GM13977 (cell line): ENCODE results near the gene ACAD11.

Experiments used
- DNase-seq: peaks from one replicate; pipeline ENCODE4 v3.0.0; 2012; ENCODE audit warnings: low spot score
- CTCF ChIP-seq: IDR thresholded peaks from 2 replicates; pipeline ENCODE4 v1.5.1; 2012; ENCODE audit warnings: mild to moderate bottlenecking, control low read depth; ENCODE audit not compliant: insufficient read depth; ENCODE audit errors: extremely low read depth, missing control alignments
- in situ Hi-C: fragments of 300-500 bp; cut with MboI; formaldehyde crosslinking; loops from one replicate; pipeline ENCODE4 v1.12.0; 2022; ENCODE audit warnings: low sequenced_read_pairs, low pct_unique_long_range_greater_than_20kb, mixed read lengths, inconsistent platforms; ENCODE audit not compliant: unreplicated experiment

The ACAD11 gene

GRCh38 chr3:132661101-132661500 is 1.5 kb upstream of the ACAD11 start:
- TF ChIP-seq CTCF, result no peak
- in situ Hi-C loops, result no loop called here
- peak; percentile 14 for DNase-seq

- no peak for TF ChIP-seq CTCF
- in situ Hi-C loops, result no loop called here
- no peak for DNase-seq
These were observed 1.1 kb upstream of the ACAD11 start for GRCh38 chr3:132660811-132661070.

GRCh38 chr3:132660052-132660810 is 622 bp upstream of the ACAD11 start, which contains the start of gene UBA5:
Gene UBA5 (plus strand): TSS chr3:132660329. CDS start chr3:132660538, 209 bp downstream.
- DNase-seq, result peak; percentile 84
- TF ChIP-seq CTCF, result no peak
- in situ Hi-C loops, result no loop called here

GRCh38 chr3:132659000-132659364 is 627 bp downstream of the ACAD11 start:
- peak; percentile 7 for DNase-seq
- in situ Hi-C loops, result no loop called here
- TF ChIP-seq CTCF, result no peak

- in situ Hi-C loops, result no loop called here
- no peak for TF ChIP-seq CTCF
- DNase-seq, result no peak
These were observed 1.5 kb downstream of the ACAD11 start for GRCh38 chr3:132657869-132658747.

- in situ Hi-C loops, result no loop called here
- TF ChIP-seq CTCF, result no peak
- no peak for DNase-seq
These were observed 4.1 kb downstream of the ACAD11 start for GRCh38 chr3:132655471-132655870.
